ENCODE data around the gene GSTM1.

DNA sequence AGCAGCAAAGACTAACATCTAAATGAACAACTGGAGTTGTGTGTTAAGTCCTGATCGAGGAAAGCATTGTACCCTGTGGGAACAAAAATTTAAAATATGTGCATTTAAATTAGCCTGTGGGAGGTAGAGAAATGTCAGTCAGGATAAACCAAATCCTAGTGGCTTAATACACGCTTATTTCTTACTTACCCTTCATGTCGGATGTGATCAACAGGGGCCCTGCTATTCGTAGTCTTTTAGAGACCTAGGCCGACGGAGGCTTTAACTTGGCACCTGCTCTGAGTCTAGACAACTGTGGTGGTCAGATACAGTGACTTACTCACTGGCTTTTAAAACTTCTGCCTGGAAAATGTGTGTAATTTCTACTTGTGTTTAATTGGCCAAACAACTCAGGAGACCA lies 43.0 kb downstream of the GSTM1 start:
- TF ChIP-seq ZFP30 (CRISPR knock-in tag; IDR thresholded peaks at IDR 0.05) (no peak), ZFP3 (CRISPR knock-in tag; IDR thresholded peaks at IDR 0.05) (no peak), PPARA (CRISPR knock-in tag; IDR thresholded peaks at IDR 0.05; ENCODE audit: borderline replicate concordance) (no peak)
- TF ChIP-seq, protein P1, sequence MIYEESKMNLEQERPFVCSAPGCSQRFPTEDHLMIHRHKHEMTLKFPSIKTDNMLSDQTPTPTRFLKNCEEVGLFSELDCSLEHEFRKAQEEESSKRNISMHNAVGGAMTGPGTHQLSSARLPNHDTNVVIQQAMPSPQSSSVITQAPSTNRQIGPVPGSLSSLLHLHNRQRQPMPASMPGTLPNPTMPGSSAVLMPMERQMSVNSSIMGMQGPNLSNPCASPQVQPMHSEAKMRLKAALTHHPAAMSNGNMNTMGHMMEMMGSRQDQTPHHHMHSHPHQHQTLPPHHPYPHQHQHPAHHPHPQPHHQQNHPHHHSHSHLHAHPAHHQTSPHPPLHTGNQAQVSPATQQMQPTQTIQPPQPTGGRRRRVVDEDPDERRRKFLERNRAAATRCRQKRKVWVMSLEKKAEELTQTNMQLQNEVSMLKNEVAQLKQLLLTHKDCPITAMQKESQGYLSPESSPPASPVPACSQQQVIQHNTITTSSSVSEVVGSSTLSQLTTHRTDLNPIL (CRISPR knock-in tag; IDR thresholded peaks at IDR 0.05; ENCODE audit: low read depth), result no peak

Measured in SK-N-SH treated with all-trans-retinoic acid at 6 μM for 48 hours (cell line).